T47D (cell line): ENCODE data around the gene ARL4C.
A peak's percentile ranks its signal among the peaks of the same experiment; 100 is the strongest.

ENCODE experiments used
- DNase-seq, 2 experiments: peaks; one replicate each; pipeline versions ENCODE4 v3.0.0 to v3.0.0-alpha.2; 2011 to 2012; ENCODE audit warnings: low read depth in 1 of 2, low spot score in 1 of 2
- JUND ChIP-seq: IDR thresholded peaks from 2 replicates; pipeline ENCODE4 v1.6.1; 2012; ENCODE audit warnings: low read depth
- in situ Hi-C: cut with HindIII; loops from 2 replicates; pipeline ENCODE4 v1.10.0; 2016; ENCODE audit warnings: low sequenced_read_pairs, low pct_unique_long_range_greater_than_20kb

The ARL4C gene

DNA sequence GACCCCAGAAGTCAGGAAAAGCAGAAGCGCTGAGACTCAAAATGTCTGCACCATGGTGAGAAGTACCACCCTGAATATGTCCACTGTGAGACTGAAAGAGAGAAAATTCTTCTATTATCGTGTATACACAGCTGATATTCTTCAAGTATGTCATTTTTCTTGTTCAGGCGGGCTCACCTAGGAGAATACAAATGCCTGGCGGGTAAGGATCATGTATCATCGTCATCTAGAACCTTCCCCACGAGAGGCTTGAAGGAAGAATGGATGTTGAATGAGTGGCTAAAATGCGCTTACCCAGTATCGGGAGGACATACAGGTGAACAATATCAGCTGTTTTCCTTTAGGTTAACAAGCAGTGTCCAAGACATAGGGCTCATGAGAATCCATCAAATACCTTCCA lies 21.1 kb upstream of the ARL4C start:
- no peak for TF ChIP-seq JUND
- in situ Hi-C loops: no loop called here

DNA sequence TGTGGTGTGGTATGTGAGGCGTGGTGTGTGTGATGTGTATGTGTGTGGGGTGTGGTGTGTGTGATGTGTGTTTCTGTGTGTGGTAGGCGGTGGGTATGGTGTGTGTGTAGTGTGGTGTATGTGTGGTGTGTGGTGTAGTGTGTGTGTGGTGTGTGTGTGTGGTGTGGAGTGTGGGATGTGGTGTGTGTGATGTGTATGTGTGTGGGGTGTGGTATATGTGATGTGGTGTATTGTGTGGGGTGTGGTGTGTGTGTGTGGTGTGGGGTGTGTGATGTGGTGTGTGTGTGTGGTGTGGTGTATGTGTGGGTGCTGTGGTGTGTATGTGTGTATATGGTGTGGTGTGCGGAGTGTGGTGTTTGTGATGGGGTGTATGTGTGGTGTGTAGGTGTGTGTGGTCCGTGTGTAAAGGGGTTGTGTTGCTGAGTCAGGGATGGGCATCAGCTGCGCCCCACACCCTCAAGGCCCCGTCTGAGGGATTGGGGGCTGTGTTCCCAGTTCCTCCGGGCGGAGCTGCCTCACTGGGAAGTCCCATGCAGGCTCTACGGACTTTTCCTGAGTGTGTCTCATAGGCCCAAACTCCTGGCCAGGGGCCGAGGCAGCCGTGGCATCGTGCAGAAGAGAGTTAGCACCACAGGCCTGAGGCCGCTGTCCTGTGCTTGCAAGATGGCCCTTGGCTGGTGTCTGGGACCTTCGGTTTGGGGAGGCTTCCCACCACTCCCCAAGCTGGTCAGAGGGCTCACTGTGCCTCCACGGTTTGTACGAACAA lies 18.2 kb upstream of the ARL4C start:
- in situ Hi-C loops: no loop called here
- no peak for TF ChIP-seq JUND
- peak in 1 of 2 experiments; percentile 9 for DNase-seq

More for the DNA sequence above, 21.1 kb upstream of the ARL4C start:
- no peak for DNase-seq

DNA sequence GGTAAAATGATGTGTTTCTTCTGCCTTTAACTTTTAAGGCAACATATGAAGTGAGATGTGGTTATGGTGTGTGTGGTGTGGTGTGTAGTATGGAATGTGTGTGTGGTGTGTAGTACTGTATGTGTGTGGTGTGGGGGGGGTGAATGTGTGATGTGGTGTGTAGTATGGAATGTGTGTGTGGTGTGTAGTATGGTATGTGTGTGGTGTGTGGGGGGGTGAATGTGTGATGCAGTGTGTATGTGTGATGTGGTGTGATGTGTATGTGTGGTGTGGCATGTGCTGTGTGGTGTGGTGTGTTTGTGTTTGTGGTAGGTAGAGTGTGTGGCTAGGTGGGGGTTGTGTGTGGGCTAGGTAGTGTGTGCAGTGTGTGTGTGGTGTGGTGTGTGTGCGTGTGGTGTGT lies 17.2 kb upstream of the ARL4C start:
- in situ Hi-C loops: no loop called here
- no peak for TF ChIP-seq JUND
- no peak for DNase-seq

DNA sequence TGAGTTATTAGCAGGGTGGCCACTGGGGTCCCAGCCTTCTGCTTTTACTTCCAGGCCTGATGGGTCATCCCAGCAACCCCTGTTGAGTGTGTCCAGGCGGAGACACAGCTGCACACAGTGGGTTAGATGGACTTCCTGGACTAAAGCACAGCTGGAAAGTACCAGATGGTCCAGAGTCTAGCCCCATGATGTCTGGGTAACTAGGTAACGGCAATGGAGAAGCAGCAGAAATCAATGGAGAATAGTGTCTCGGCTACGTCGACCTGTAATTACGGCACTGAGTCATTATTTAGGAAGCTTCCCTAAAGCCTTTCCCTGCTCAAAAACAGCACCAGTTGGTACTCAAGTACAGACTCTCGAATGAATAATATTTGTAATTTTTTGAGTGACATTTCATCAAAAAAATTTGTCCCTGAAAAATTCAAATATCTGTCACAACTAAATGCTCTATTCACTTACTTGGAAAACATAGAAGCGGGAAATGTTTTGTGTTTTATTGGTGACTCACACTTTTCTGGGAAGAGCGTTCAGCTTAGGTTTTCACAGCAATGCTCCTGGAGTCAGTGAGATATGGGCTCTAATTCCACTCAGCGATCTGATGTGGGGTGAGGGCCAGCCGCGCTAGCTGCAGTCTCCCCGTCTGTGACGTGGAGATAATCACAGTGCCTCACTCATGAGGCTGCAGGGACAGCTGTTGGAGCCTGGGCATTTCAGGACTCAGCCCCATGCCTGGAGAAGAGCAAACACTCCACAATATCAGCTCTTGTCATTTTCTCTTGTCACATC lies 16.2 kb upstream of the ARL4C start:
- no peak for DNase-seq
- no peak for TF ChIP-seq JUND
- in situ Hi-C loops: no loop called here

DNA sequence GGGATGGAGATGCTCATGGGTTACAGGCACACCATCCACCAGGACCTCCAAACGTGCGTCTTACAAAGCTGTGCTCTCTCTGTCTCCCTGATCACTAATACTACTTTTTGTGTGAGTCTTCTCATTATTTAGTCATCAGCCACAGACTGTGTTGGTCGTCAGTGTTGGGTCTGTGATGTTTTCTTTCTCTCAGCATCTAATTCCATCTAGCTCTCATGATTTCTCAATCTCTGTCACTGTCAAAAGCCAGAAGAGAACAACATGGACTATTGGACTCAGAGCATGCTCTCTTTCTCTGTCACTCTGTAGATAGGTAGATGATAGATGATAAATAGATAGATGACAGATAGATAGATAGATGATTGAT lies 6.0 kb upstream of the ARL4C start:
- TF ChIP-seq JUND: no peak
- DNase-seq: no peak
- in situ Hi-C loops: no loop called here

DNA sequence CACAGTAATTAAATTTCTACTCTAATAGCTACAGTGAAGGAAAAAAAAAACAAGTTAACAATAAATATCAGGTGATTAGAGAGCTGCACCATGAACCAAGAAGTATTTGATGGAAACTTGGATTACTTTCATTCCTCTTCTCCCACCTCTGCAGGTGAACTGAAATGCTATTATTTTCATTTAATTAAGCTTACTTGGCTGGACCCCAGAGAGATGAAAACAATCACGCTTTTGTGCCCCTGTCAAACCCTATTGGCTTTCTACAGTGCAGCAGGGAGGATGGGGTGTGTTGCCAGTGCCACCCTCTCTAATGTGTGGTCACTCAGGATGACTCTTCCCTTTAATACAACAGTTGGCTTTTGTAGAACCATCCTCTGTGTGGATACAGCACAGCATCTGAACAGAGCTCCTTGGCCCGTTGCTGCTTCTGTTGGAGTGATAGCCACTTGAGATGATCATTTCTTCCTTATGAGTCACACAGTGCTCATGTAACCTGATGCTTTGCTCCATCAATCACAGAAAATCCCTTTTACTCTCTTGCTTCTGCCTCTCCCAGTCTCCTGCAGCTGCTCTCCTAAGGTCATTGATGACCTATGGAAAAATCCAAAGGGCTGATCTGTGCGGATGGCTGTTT lies 5.5 kb upstream of the ARL4C start:
- DNase-seq: no peak
- in situ Hi-C loops: no loop called here

DNA sequence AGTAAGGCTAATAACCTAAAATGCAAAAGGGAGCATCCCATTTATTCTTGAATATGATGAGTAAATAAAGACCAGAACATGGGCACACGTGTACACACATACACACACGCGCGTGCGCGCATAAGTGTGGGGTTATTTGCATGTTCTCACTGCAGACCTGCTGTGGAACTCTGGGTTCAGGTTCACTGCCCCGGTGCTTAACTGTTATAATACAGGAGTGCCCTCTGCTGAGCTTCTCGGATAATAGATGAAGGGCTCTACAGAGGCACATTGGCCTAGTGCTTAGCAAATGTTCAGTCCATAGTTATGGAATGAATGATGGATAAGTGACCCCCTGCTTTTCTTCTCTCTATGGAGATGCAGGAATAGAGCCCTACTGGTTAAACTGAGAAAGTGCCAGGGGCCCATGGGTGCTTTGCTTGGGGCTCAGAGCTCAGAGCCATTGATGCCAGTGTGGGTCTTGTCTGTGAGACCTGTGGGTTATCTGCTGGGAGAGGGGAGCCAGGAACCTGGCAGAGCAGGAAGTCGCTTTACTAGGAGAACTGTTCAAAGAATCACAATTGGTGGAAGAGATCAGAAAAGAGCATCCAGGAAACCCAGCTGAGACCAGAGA lies 3.6 kb upstream of the ARL4C start:
- DNase-seq: peak; percentile 37 to 78
- TF ChIP-seq JUND: no peak
- in situ Hi-C loops: no loop called here

More for the DNA sequence above, 5.5 kb upstream of the ARL4C start:
- no peak for TF ChIP-seq JUND

DNA sequence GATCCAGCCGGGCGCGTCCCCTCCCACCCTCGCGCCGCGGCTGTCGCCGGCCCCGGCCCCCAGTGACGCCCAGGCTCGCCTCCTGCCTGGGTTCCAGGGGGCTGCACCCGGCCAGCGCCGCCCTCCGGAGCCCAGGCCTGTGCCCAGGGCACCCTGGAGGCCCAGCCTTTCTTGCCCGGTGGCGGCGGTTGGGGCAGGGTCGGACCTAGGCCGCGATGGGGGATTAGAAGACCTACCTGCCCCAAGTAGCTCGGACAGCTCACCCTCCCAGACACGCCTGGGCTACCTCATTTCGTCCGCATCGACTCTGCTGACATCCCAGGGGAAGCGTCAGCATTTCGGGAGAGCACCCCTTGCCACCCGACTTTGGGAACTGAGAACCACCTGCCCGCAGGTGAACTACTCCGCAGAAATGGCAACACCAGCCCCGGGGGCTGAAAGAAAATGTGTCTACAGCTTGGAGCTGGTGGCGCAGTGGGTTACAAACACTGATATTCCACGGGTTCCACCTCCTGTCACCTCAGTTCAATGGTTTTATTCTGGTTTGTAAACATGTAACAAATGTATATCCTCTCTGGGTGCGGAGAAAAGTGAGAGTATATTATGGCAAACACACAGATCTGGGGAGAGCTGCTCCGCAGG lies 834 bp upstream of the ARL4C start:
- in situ Hi-C loops: no loop called here
- no peak for TF ChIP-seq JUND
- no peak for DNase-seq

DNA sequence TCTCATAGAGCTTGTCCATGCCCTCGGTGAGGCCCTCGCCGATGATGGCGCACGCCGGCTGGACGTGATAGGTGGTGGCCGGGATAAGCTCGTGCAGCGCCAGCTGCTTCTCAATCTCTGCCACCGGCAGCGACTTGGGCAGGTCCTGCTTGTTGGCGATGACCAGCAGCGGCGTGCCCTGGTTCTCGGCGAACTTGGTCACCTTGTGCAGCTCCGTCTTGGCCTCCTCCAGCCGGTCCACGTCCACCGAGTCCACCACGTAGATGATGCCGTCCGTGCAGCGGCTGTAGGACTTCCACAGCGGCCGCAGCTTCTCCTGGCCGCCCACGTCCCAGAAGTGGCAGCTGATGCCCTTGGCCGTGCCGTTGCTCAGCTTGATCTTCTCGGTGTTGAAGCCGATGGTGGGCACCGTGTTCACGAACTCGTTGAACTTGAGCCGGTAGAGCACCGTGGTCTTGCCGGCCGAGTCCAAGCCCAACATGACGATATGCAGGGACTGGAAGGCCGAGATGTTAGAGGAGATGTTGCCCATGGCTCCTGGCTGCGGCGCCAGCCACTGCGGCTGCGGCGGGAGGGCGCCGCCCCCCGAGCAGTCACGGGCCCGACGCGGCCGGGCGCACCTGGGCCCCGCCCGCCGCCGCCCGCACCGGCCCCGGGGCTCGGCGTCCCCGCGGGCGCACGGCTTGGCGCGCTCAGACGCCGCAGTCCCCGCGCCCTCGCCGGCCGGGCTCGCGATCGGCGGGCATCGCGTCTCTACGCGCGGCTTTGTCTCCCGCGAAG lies 636 bp downstream of the ARL4C start:
- in situ Hi-C loops: no loop called here
- TF ChIP-seq JUND: no peak
- DNase-seq: peak in 1 of 2 experiments; percentile 31

DNA sequence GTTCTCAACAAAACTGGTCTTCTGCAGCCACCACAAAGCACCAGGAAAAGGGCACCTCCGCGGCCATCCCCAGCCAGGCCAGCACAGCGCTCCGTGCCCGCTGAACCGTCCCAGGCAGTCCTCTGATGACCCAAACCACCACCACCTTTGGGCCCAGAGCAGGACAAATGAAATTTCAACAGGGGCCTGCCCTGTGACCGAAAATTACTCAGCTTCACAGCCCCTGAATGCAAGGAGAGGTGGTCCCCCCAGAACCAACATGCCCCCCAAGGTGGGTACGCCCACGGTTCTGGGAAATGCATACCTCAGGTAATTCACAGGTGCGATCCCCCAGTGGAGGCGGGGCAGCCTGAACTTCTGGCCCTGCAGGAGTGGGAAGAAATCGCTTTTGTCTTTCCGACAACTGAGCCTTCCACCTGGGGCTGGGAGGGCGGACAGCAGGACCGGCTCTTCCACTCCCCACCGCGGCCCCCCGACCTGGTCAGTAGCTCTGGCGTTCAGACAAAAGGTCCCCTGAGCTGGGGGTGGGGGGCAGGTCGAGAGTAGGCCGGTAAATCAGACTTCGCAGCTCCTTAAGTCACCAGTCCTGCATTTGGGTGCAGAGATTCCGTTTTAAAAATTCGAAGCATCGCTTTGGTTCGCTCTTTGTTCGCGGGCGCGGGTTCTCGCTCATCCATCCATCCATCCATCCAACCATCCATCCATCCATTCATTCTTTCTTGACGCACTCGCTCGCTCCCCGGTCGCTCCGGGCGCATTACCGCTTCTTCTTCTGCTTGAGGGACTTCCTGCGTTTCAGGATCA lies 1.4 kb downstream of the ARL4C start:
- no peak for DNase-seq
- TF ChIP-seq JUND: no peak
- in situ Hi-C loops: no loop called here

DNA sequence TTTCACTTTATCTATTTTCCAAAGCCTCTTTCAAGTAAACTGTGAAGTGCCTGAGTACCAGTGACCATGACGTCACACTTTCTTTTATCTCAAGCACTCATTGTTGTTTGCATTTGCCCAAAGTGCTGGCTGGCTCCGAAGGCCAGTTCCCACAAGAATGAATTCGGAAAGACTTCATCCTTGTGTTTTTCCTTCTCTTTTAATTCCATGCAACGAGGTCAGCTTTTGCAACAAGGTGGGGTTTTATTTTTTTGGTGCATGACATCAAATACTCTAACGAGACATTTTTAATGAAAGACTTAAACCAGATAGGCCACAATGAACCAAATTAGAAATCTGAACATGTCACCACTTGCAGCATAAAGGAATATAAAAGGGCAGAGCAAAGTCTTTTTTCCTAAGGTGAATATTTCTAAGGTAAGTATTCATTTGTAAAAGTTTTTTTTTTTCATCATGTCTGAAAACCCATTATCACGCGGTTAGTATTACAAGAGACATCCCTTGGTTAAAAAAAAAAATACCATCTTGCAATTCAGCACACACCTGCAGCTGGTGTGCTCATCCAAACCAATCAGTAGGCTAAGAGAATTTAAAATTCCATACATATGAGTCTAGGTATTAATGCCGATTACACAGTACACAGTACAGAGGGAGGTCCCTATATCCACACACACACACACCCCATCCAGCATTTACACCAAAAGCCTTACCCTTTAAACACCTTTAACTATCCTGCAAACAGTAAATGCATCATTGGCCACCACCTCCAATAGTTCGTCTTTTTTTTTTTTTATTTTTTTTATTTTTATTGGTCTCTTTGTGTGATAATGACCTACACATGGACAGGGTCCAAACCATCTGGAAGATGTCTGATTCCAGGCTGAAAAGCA lies 2.3 kb downstream of the ARL4C start:
- no peak for TF ChIP-seq JUND
- DNase-seq: no peak
- in situ Hi-C loops: no loop called here
